H1 (cell line): ENCODE results near the gene WDFY1. TPM values are rescaled to one million over a fixed set of nuclear protein-coding genes. Genes with fewer than 3 reads are reported as not detected.

ENCODE experiments used
- CTCF ChIA-PET: fragments of 300-600 bp; sonication (Branson Sonifier 250); formaldehyde crosslinking; loops from one replicate; lab custom pipeline; 2021; ENCODE audit not compliant: partially characterized antibody; lab: Charles Lee
- POLR2A ChIA-PET: fragments of 300-600 bp; sonication (Branson Sonifier 250); formaldehyde crosslinking; loops from one replicate; lab custom pipeline; 2021; ENCODE audit warnings: inconsistent platforms; ENCODE audit not compliant: partially characterized antibody; lab: Charles Lee
- DNase-seq, 2 experiments: peaks; one replicate each; pipeline versions ENCODE4 v3.0.0 to v3.0.0-alpha.2; 2010 to 2022; ENCODE audit warnings: low spot score in 2 of 2, low read depth in 1 of 2, mixed read lengths in 1 of 2
- FAIRE-seq: peaks from 2 replicates; lab custom pipeline; 2011; peaks lifted over from hg19 to GRCh38; lab: Jason Lieb, UNC
- H2AFZ ChIP-seq: 2 replicates; pipeline ENCODE4 v1.8.1; 2012; ENCODE audit warnings: low read length, inconsistent platforms
- H2AK5ac ChIP-seq: 2 replicates; pipeline ENCODE4 v1.6.1; 2013; ENCODE audit warnings: low read depth, low read length
- H2BK120ac ChIP-seq: replicated peaks from 2 replicates; pipeline ENCODE3; 2013; ENCODE audit warnings: low read depth, low read length, inconsistent platforms
- H2BK12ac ChIP-seq: 2 replicates; pipeline ENCODE4 v1.6.1; 2013; ENCODE audit warnings: low read depth, low read length
- H2BK15ac ChIP-seq: 2 replicates; pipeline ENCODE4 v1.6.1; 2013; ENCODE audit warnings: low read length
- H2BK20ac ChIP-seq: 2 replicates; pipeline ENCODE4 v1.6.1; 2013; ENCODE audit warnings: low read length
- H2BK5ac ChIP-seq: 2 replicates; pipeline ENCODE4 v1.6.1; 2013; ENCODE audit warnings: low read depth, low read length
- H3K14ac ChIP-seq: 2 replicates; pipeline ENCODE4 v1.6.1; 2013; ENCODE audit warnings: inconsistent platforms; ENCODE audit not compliant: insufficient read length
- H3K18ac ChIP-seq: 2 replicates; pipeline ENCODE4 v1.6.1; 2013; ENCODE audit warnings: low read length; ENCODE audit errors: extremely low read depth
- H3K23ac ChIP-seq: 2 replicates; pipeline ENCODE4 v1.6.1; 2013; ENCODE audit warnings: inconsistent platforms; ENCODE audit not compliant: insufficient read length
- H3K23me2 ChIP-seq: 2 replicates; pipeline ENCODE4 v1.6.1; 2013; ENCODE audit warnings: low read depth, low read length
- H3K27ac ChIP-seq: 2 replicates; pipeline ENCODE4 v1.6.1; 2011; ENCODE audit warnings: low read depth, low read length, inconsistent platforms
- H3K27me3 ChIP-seq, 4 experiments: replicated peaks in 1 of 4; 1 replicate in 1 of 4; 2 replicates in 3 of 4; pipeline versions ENCODE4 v1.6.1 to v1.8.1; 2011 to 2013; ENCODE audit warnings: low read length in 3 of 4, mild to moderate bottlenecking in 3 of 4, inconsistent platforms in 2 of 4, mixed read lengths in 2 of 4, moderate library complexity in 1 of 4; ENCODE audit not compliant: control insufficient read depth in 3 of 4, insufficient read depth in 3 of 4; ENCODE audit errors: extremely low read depth in 1 of 4
- H3K36me3 ChIP-seq, 4 experiments: 2 replicates each; pipeline versions ENCODE4 v1.6.1 to v1.8.1; 2011 to 2013; ENCODE audit warnings: mild to moderate bottlenecking in 4 of 4, low read length in 3 of 4, moderate library complexity in 2 of 4, control low read depth in 1 of 4, inconsistent platforms in 1 of 4; ENCODE audit not compliant: insufficient read depth in 4 of 4, control insufficient read depth in 2 of 4
- H3K4ac ChIP-seq: replicated peaks from 2 replicates; pipeline ENCODE3; 2013; ENCODE audit warnings: low read length, low read depth, mixed read lengths, inconsistent platforms; ENCODE audit not compliant: insufficient read length
- H3K4me1 ChIP-seq, 4 experiments: replicated peaks in 1 of 4; 1 replicate in 1 of 4; 2 replicates in 3 of 4; pipeline versions ENCODE4 v1.6.1 to v1.8.1; 2011 to 2013; ENCODE audit warnings: low read length in 3 of 4, inconsistent platforms in 2 of 4, mixed read lengths in 1 of 4; ENCODE audit not compliant: insufficient read depth in 4 of 4, control insufficient read depth in 3 of 4
- H3K4me2 ChIP-seq, 2 experiments: 2 replicates each; pipeline versions ENCODE4 v1.6.1 to v1.8.1; 2011 to 2013; ENCODE audit warnings: low read depth in 2 of 2, low read length in 2 of 2, control low read depth in 1 of 2, inconsistent platforms in 1 of 2, mild to moderate bottlenecking in 1 of 2; ENCODE audit not compliant: insufficient read depth in 1 of 2
- H3K4me3 ChIP-seq, 4 experiments: fragments of 200-600, 300-600 bp in 1 of 4; sonication (generic), shearing (Covaris generic), sonication (Bioruptor Twin) in 1 of 4; 2 replicates each; pipeline versions ENCODE4 v1.5.1 to v1.8.1; 2011 to 2016; ENCODE audit warnings: low read length in 4 of 4, low read depth in 3 of 4, control low read depth in 2 of 4, inconsistent platforms in 2 of 4, mild to moderate bottlenecking in 2 of 4, mixed read lengths in 1 of 4, moderate library complexity in 1 of 4; ENCODE audit not compliant: insufficient read depth in 2 of 4; ENCODE audit errors: extremely low read depth in 1 of 4
- H3K56ac ChIP-seq: replicated peaks from 2 replicates; pipeline ENCODE3; 2013; ENCODE audit warnings: low read depth, mild to moderate bottlenecking, mixed read lengths, low read length, inconsistent platforms; ENCODE audit not compliant: insufficient read length
- H3K79me1 ChIP-seq: 2 replicates; pipeline ENCODE4 v1.6.1; 2013; ENCODE audit warnings: low read depth, low read length, control low read depth
- H3K79me2 ChIP-seq, 2 experiments: 2 replicates each; pipeline versions ENCODE4 v1.6.1 to v1.8.1; 2012 to 2013; ENCODE audit warnings: low read length in 2 of 2, mild to moderate bottlenecking in 2 of 2, inconsistent platforms in 1 of 2; ENCODE audit not compliant: insufficient read depth in 2 of 2, control insufficient read depth in 1 of 2
- H3K9ac ChIP-seq, 4 experiments: replicated peaks in 1 of 4; 1 replicate in 1 of 4; 2 replicates in 3 of 4; pipeline versions ENCODE4 v1.6.1 to v1.8.1; 2011 to 2013; ENCODE audit warnings: low read depth in 3 of 4, low read length in 3 of 4, control low read depth in 2 of 4, mild to moderate bottlenecking in 2 of 4, moderate library complexity in 2 of 4, inconsistent platforms in 1 of 4; ENCODE audit errors: extremely low read depth in 1 of 4
- H3K9me3 ChIP-seq, 2 experiments: 2 replicates each; pipeline versions ENCODE4 v1.6.1 to v1.8.1; 2012 to 2013; ENCODE audit warnings: mild to moderate bottlenecking in 2 of 2, moderate library complexity in 2 of 2, control low read depth in 1 of 2, inconsistent platforms in 1 of 2, low read depth in 1 of 2, low read length in 1 of 2, mixed read lengths in 1 of 2; ENCODE audit not compliant: insufficient read depth in 2 of 2
- H4K20me1 ChIP-seq, 2 experiments: replicated peaks in 1 of 2; 2 replicates each; pipeline versions ENCODE3 to v1.8.1; 2011 to 2013; ENCODE audit warnings: inconsistent platforms in 2 of 2, low read length in 2 of 2, mild to moderate bottlenecking in 1 of 2; ENCODE audit not compliant: insufficient read depth in 2 of 2, control insufficient read depth in 1 of 2
- H4K5ac ChIP-seq: 2 replicates; pipeline ENCODE4 v1.6.1; 2013; ENCODE audit warnings: low read length, low read depth, mixed read lengths, inconsistent platforms; ENCODE audit not compliant: insufficient read length
- H4K8ac ChIP-seq: 2 replicates; pipeline ENCODE4 v1.8.0; 2013; ENCODE audit warnings: mild to moderate bottlenecking, moderate library complexity, low read length, inconsistent platforms; ENCODE audit not compliant: insufficient read depth; ENCODE audit errors: extremely low read depth
- H4K91ac ChIP-seq: replicated peaks from 2 replicates; pipeline ENCODE3; 2013; ENCODE audit warnings: low read length, mixed read lengths, inconsistent platforms; ENCODE audit not compliant: insufficient read length
- CREB1 ChIP-seq: IDR thresholded peaks from 2 replicates; pipeline ENCODE4 v1.6.1; 2012; ENCODE audit warnings: inconsistent platforms
- CTBP2 ChIP-seq: IDR thresholded peaks from 2 replicates; pipeline ENCODE4 v1.7.0; 2011; ENCODE audit warnings: borderline replicate concordance, mild to moderate bottlenecking, moderate library complexity, mixed read lengths, low read length; ENCODE audit not compliant: insufficient read depth, insufficient read length
- NANOG ChIP-seq: IDR thresholded peaks from 2 replicates; pipeline ENCODE4 v1.6.1; 2011; ENCODE audit warnings: low read length, low read depth, mild to moderate bottlenecking, inconsistent platforms; ENCODE audit not compliant: insufficient read depth, poor library complexity, severe bottlenecking
- POLR2AphosphoS5 ChIP-seq: IDR thresholded peaks from 2 replicates; pipeline ENCODE4 v1.6.1; 2011; ENCODE audit warnings: low read depth, low read length
- RBBP5 ChIP-seq: IDR thresholded peaks from 2 replicates; pipeline ENCODE4 v1.7.1; 2012; ENCODE audit warnings: low read depth, mild to moderate bottlenecking, inconsistent platforms, low read length, moderate library complexity, borderline replicate concordance
- SP4 ChIP-seq: IDR thresholded peaks from 2 replicates; pipeline ENCODE4 v1.6.1; 2012; ENCODE audit warnings: low read length, inconsistent platforms
- SRF ChIP-seq: IDR thresholded peaks from 2 replicates; pipeline ENCODE4 v1.6.1; 2011; ENCODE audit warnings: mild to moderate bottlenecking, low read depth, low read length, moderate library complexity
- USF2 ChIP-seq: IDR thresholded peaks from 2 replicates; pipeline ENCODE4 v1.6.1; 2011; ENCODE audit warnings: low read length, improper control_type of control experiment
- ZNF274 ChIP-seq: IDR thresholded peaks from 2 replicates; pipeline ENCODE4 v1.7.0; 2012; ENCODE audit warnings: low read length, borderline replicate concordance; ENCODE audit errors: extremely low read depth
- WGBS, 2 experiments: shearing (Covaris generic) in 1 of 2; methylation state at CpG; one replicate each; pipeline versions ENCODE4 v1.1.6 to v1.1.7; 2013 to 2015; ENCODE audit warnings: low lambda C conversion rate in 2 of 2, mixed read lengths in 2 of 2, inconsistent platforms in 1 of 2, low coverage in 1 of 2, missing lambda C conversion rate in 1 of 2; ENCODE audit not compliant: insufficient replicate concordance in 2 of 2, insufficient coverage in 1 of 2, insufficient read length in 1 of 2; ENCODE audit errors: extremely low coverage in 1 of 2, missing lambda C conversion rate in 1 of 2; 5-methylcytosine and 5-hydroxymethylcytosine counted together
- polyA plus RNA-seq, 7 experiments: library from polyadenylated mRNA; depleted of rRNA in 3 of 7; stranded (reverse) in 5 of 7; unstranded in 2 of 7; fragments of >200 nt in 5 of 7; fragments of 200-250 nt in 2 of 7; gene quantifications; 1 replicate in 5 of 7; 2 replicates in 1 of 7; 4 replicates in 1 of 7; pipeline versions ENCODE4 v1.2.1 to v1.2.3, GENCODE V29; 2011 to 2013; ENCODE audit warnings: missing spikeins in 2 of 7, mixed read lengths in 2 of 7
- total RNA-seq: library from RNA; stranded (reverse); fragmentation: NEBNext Ultra II Directional; extraction: Animal tissue kit (Norgen Biotek cat#: 25700); gene quantifications from 2 replicates; pipeline ENCODE4 v1.2.1, GENCODE V29; 2021

WDFY1 gene
- total and polyA plus RNA-seq, 2 of the 8 experiments (the other 6 are each of a cell fraction or from before 2014, with no cell fraction given), result 68.4 to 94.7 TPM

GRCh38 chr2:223957092-223957851, 12.1 kb upstream of the WDFY1 start, which contains the start of gene MRPL44:
MRPL44 (plus strand) TSS chr2:223957463; CDS start chr2:223957473, 10 bp downstream.
- no peak within 1 kb of the TSS; the same call in 1 of the 2 replicates for H3K18ac ChIP-seq
- H2BK5ac ChIP-seq, result peak within 1 kb of the TSS; percentile 73
- H4K5ac ChIP-seq, result peak within 1 kb of the TSS; percentile 92
- peak within 1 kb of the TSS; percentile 82 for H2AFZ ChIP-seq
- H3K23me2 ChIP-seq, result no peaks in the 10 kb centered on the region; the same call in 1 of the 2 replicates
- H3K79me2 ChIP-seq, result peaks cover 22 to 50% of the 10 kb centered on the region in 2 experiments
- H3K9ac ChIP-seq, result peak within 1 kb of the TSS; percentile 90 to 97 (median 96)
- peak within 1 kb of the TSS; percentile 57 to 68 for H3K4me2 ChIP-seq
- no peak within 1 kb of the TSS; the same call in 1 of the 2 replicates for H2AK5ac ChIP-seq
- 0 out of 2 replicates have a peak within 1 kb of the TSS, but pooled peaks have one; percentile 10 for H2BK12ac ChIP-seq
- no peak within 1 kb of the TSS for H2BK120ac ChIP-seq
- ChIA-PET POLR2A (interaction anchor here (0.6 to 2.9 kb wide), 11 partner anchors 9 to 416 kb away, joined by 3 to 9 read pairs (median 3); partner anchors contain the start of gene WDFY1), CTCF (interaction anchor here (0.8 to 1.5 kb wide), 3 partner anchors 13 to 138 kb away, joined by 3 to 11 read pairs (median 3); no protein-coding TSS in a partner anchor)
- no peaks in the 10 kb centered on the region for H3K27me3 ChIP-seq
- H3K14ac ChIP-seq, result no peak within 1 kb of the TSS
- no peak within 1 kb of the TSS for H3K4ac ChIP-seq
- peak within 1 kb of the TSS; percentile 90 for H3K27ac ChIP-seq
- WGBS, 2 experiments, result 2% methylated on average over 62 of the region's 65 CpGs; no CpG with 5 or more reads in 1 of the 2 experiments
- no peaks in the 10 kb centered on the region for H3K9me3 ChIP-seq
- peaks cover 3 to 13% (median 5%) of the 10 kb centered on the region in 4 experiments; a peak in 4 of 7 replicates for H3K4me1 ChIP-seq
- no peak within 1 kb of the TSS for H2BK20ac ChIP-seq
- no peaks in the 10 kb centered on the region; the same call in 1 of the 2 replicates for H3K79me1 ChIP-seq
- H3K4me3 ChIP-seq, result peak within 1 kb of the TSS; percentile 89 to 93 (median 91)
- H3K23ac ChIP-seq, result no peak within 1 kb of the TSS
- peak; percentile 52 for FAIRE-seq
- DNase-seq, result peak; percentile 75 to 99
- peak within 1 kb of the TSS; percentile 99; the same call in 1 of the 2 replicates for H4K8ac ChIP-seq
- H3K36me3 ChIP-seq, result peaks cover 0 to 30% (median 11%) of the 10 kb centered on the region in 4 experiments; a peak in 4 of 8 replicates
- H4K20me1 ChIP-seq, result peaks cover 0 to 8% of the 10 kb centered on the region in 2 experiments
- H3K56ac ChIP-seq, result peak within 1 kb of the TSS; percentile 3
- no peak within 1 kb of the TSS for H2BK15ac ChIP-seq
- H4K91ac ChIP-seq, result no peak within 1 kb of the TSS
- TF ChIP-seq CTBP2 (peak; percentile 83), SP4 (peak; percentile 92), CREB1 (peak; percentile 75), NANOG (peak; percentile 8), SRF (peak; percentile 56), POLR2AphosphoS5 (peak; percentile 98), USF2 (no peak), ZNF274 (no peak), RBBP5 (peak; percentile 99)
